H1 (cell line): ENCODE measurements around the gene CDCA4. TPM values are rescaled to one million over a fixed set of nuclear protein-coding genes. Genes with fewer than 3 reads are reported as not detected.

Experiments used
- CTCF ChIA-PET: fragments of 300-600 bp; sonication (Branson Sonifier 250); formaldehyde crosslinking; loops from one replicate; lab custom pipeline; 2021; ENCODE audit not compliant: partially characterized antibody; lab: Charles Lee
- POLR2A ChIA-PET: fragments of 300-600 bp; sonication (Branson Sonifier 250); formaldehyde crosslinking; loops from one replicate; lab custom pipeline; 2021; ENCODE audit warnings: inconsistent platforms; ENCODE audit not compliant: partially characterized antibody; lab: Charles Lee
- DNase-seq, 2 experiments: peaks; one replicate each; pipeline versions ENCODE4 v3.0.0 to v3.0.0-alpha.2; 2010 to 2022; ENCODE audit warnings: low spot score in 2 of 2, low read depth in 1 of 2, mixed read lengths in 1 of 2
- FAIRE-seq: peaks from 2 replicates; lab custom pipeline; 2011; peaks lifted over from hg19 to GRCh38; lab: Jason Lieb, UNC
- H2AFZ ChIP-seq: 2 replicates; pipeline ENCODE4 v1.8.1; 2012; ENCODE audit warnings: low read length, inconsistent platforms
- H2AK5ac ChIP-seq: 2 replicates; pipeline ENCODE4 v1.6.1; 2013; ENCODE audit warnings: low read depth, low read length
- H2BK120ac ChIP-seq: replicated peaks from 2 replicates; pipeline ENCODE3; 2013; ENCODE audit warnings: low read depth, low read length, inconsistent platforms
- H2BK12ac ChIP-seq: 2 replicates; pipeline ENCODE4 v1.6.1; 2013; ENCODE audit warnings: low read depth, low read length
- H2BK15ac ChIP-seq: 2 replicates; pipeline ENCODE4 v1.6.1; 2013; ENCODE audit warnings: low read length
- H2BK20ac ChIP-seq: 2 replicates; pipeline ENCODE4 v1.6.1; 2013; ENCODE audit warnings: low read length
- H2BK5ac ChIP-seq: 2 replicates; pipeline ENCODE4 v1.6.1; 2013; ENCODE audit warnings: low read depth, low read length
- H3K14ac ChIP-seq: 2 replicates; pipeline ENCODE4 v1.6.1; 2013; ENCODE audit warnings: inconsistent platforms; ENCODE audit not compliant: insufficient read length
- H3K18ac ChIP-seq: 2 replicates; pipeline ENCODE4 v1.6.1; 2013; ENCODE audit warnings: low read length; ENCODE audit errors: extremely low read depth
- H3K23ac ChIP-seq: 2 replicates; pipeline ENCODE4 v1.6.1; 2013; ENCODE audit warnings: inconsistent platforms; ENCODE audit not compliant: insufficient read length
- H3K23me2 ChIP-seq: 2 replicates; pipeline ENCODE4 v1.6.1; 2013; ENCODE audit warnings: low read depth, low read length
- H3K27ac ChIP-seq: 2 replicates; pipeline ENCODE4 v1.6.1; 2011; ENCODE audit warnings: low read depth, low read length, inconsistent platforms
- H3K27me3 ChIP-seq, 4 experiments: replicated peaks in 1 of 4; 1 replicate in 1 of 4; 2 replicates in 3 of 4; pipeline versions ENCODE4 v1.6.1 to v1.8.1; 2011 to 2013; ENCODE audit warnings: low read length in 3 of 4, mild to moderate bottlenecking in 3 of 4, inconsistent platforms in 2 of 4, mixed read lengths in 2 of 4, moderate library complexity in 1 of 4; ENCODE audit not compliant: control insufficient read depth in 3 of 4, insufficient read depth in 3 of 4; ENCODE audit errors: extremely low read depth in 1 of 4
- H3K36me3 ChIP-seq, 4 experiments: 2 replicates each; pipeline versions ENCODE4 v1.6.1 to v1.8.1; 2011 to 2013; ENCODE audit warnings: mild to moderate bottlenecking in 4 of 4, low read length in 3 of 4, moderate library complexity in 2 of 4, control low read depth in 1 of 4, inconsistent platforms in 1 of 4; ENCODE audit not compliant: insufficient read depth in 4 of 4, control insufficient read depth in 2 of 4
- H3K4ac ChIP-seq: replicated peaks from 2 replicates; pipeline ENCODE3; 2013; ENCODE audit warnings: low read length, low read depth, mixed read lengths, inconsistent platforms; ENCODE audit not compliant: insufficient read length
- H3K4me1 ChIP-seq, 4 experiments: replicated peaks in 1 of 4; 1 replicate in 1 of 4; 2 replicates in 3 of 4; pipeline versions ENCODE4 v1.6.1 to v1.8.1; 2011 to 2013; ENCODE audit warnings: low read length in 3 of 4, inconsistent platforms in 2 of 4, mixed read lengths in 1 of 4; ENCODE audit not compliant: insufficient read depth in 4 of 4, control insufficient read depth in 3 of 4
- H3K4me2 ChIP-seq, 2 experiments: 2 replicates each; pipeline versions ENCODE4 v1.6.1 to v1.8.1; 2011 to 2013; ENCODE audit warnings: low read depth in 2 of 2, low read length in 2 of 2, control low read depth in 1 of 2, inconsistent platforms in 1 of 2, mild to moderate bottlenecking in 1 of 2; ENCODE audit not compliant: insufficient read depth in 1 of 2
- H3K4me3 ChIP-seq, 4 experiments: fragments of 200-600, 300-600 bp in 1 of 4; sonication (generic), shearing (Covaris generic), sonication (Bioruptor Twin) in 1 of 4; 2 replicates each; pipeline versions ENCODE4 v1.5.1 to v1.8.1; 2011 to 2016; ENCODE audit warnings: low read length in 4 of 4, low read depth in 3 of 4, control low read depth in 2 of 4, inconsistent platforms in 2 of 4, mild to moderate bottlenecking in 2 of 4, mixed read lengths in 1 of 4, moderate library complexity in 1 of 4; ENCODE audit not compliant: insufficient read depth in 2 of 4; ENCODE audit errors: extremely low read depth in 1 of 4
- H3K56ac ChIP-seq: replicated peaks from 2 replicates; pipeline ENCODE3; 2013; ENCODE audit warnings: low read depth, mild to moderate bottlenecking, mixed read lengths, low read length, inconsistent platforms; ENCODE audit not compliant: insufficient read length
- H3K79me1 ChIP-seq: 2 replicates; pipeline ENCODE4 v1.6.1; 2013; ENCODE audit warnings: low read depth, low read length, control low read depth
- H3K79me2 ChIP-seq, 2 experiments: 2 replicates each; pipeline versions ENCODE4 v1.6.1 to v1.8.1; 2012 to 2013; ENCODE audit warnings: low read length in 2 of 2, mild to moderate bottlenecking in 2 of 2, inconsistent platforms in 1 of 2; ENCODE audit not compliant: insufficient read depth in 2 of 2, control insufficient read depth in 1 of 2
- H3K9ac ChIP-seq, 4 experiments: replicated peaks in 1 of 4; 1 replicate in 1 of 4; 2 replicates in 3 of 4; pipeline versions ENCODE4 v1.6.1 to v1.8.1; 2011 to 2013; ENCODE audit warnings: low read depth in 3 of 4, low read length in 3 of 4, control low read depth in 2 of 4, mild to moderate bottlenecking in 2 of 4, moderate library complexity in 2 of 4, inconsistent platforms in 1 of 4; ENCODE audit errors: extremely low read depth in 1 of 4
- H3K9me3 ChIP-seq, 2 experiments: 2 replicates each; pipeline versions ENCODE4 v1.6.1 to v1.8.1; 2012 to 2013; ENCODE audit warnings: mild to moderate bottlenecking in 2 of 2, moderate library complexity in 2 of 2, control low read depth in 1 of 2, inconsistent platforms in 1 of 2, low read depth in 1 of 2, low read length in 1 of 2, mixed read lengths in 1 of 2; ENCODE audit not compliant: insufficient read depth in 2 of 2
- H4K20me1 ChIP-seq, 2 experiments: replicated peaks in 1 of 2; 2 replicates each; pipeline versions ENCODE3 to v1.8.1; 2011 to 2013; ENCODE audit warnings: inconsistent platforms in 2 of 2, low read length in 2 of 2, mild to moderate bottlenecking in 1 of 2; ENCODE audit not compliant: insufficient read depth in 2 of 2, control insufficient read depth in 1 of 2
- H4K5ac ChIP-seq: 2 replicates; pipeline ENCODE4 v1.6.1; 2013; ENCODE audit warnings: low read length, low read depth, mixed read lengths, inconsistent platforms; ENCODE audit not compliant: insufficient read length
- H4K8ac ChIP-seq: 2 replicates; pipeline ENCODE4 v1.8.0; 2013; ENCODE audit warnings: mild to moderate bottlenecking, moderate library complexity, low read length, inconsistent platforms; ENCODE audit not compliant: insufficient read depth; ENCODE audit errors: extremely low read depth
- H4K91ac ChIP-seq: replicated peaks from 2 replicates; pipeline ENCODE3; 2013; ENCODE audit warnings: low read length, mixed read lengths, inconsistent platforms; ENCODE audit not compliant: insufficient read length
- BACH1 ChIP-seq: IDR thresholded peaks from 2 replicates; pipeline ENCODE4 v1.6.1; 2012; ENCODE audit warnings: low read length, improper control_type of control experiment
- CHD1 ChIP-seq: IDR thresholded peaks from 2 replicates; pipeline ENCODE4 v1.6.1; 2012; ENCODE audit warnings: low read depth, low read length, improper control_type of control experiment
- CTBP2 ChIP-seq: IDR thresholded peaks from 2 replicates; pipeline ENCODE4 v1.7.0; 2011; ENCODE audit warnings: borderline replicate concordance, mild to moderate bottlenecking, moderate library complexity, mixed read lengths, low read length; ENCODE audit not compliant: insufficient read depth, insufficient read length
- HDAC2 ChIP-seq, 2 experiments: fragments of 300-600 bp in 1 of 2; sonication (generic) in 1 of 2; IDR thresholded peaks; 2 replicates each; pipeline ENCODE4 v1.6.1; 2011 to 2012; ENCODE audit warnings: low read depth in 2 of 2, low read length in 2 of 2, mild to moderate bottlenecking in 2 of 2, moderate library complexity in 2 of 2, borderline replicate concordance in 1 of 2, inconsistent platforms in 1 of 2
- JUN ChIP-seq: IDR thresholded peaks from 2 replicates; pipeline ENCODE4 v1.6.1; 2011; ENCODE audit warnings: low read depth, mild to moderate bottlenecking, improper control_type of control experiment, low read length
- JUND ChIP-seq: IDR thresholded peaks from 2 replicates; pipeline ENCODE4 v1.6.1; 2011; ENCODE audit warnings: mild to moderate bottlenecking, improper control_type of control experiment, low read length
- PHF8 ChIP-seq: fragments of 200-600 bp; sonication (generic); conservative IDR thresholded peaks from 2 replicates; pipeline ENCODE4 v1.7.1; 2012; ENCODE audit warnings: low read depth, mild to moderate bottlenecking, inconsistent platforms, low read length, moderate library complexity
- RNF2 ChIP-seq: fragments of 200-900, 300-1000 bp; sonication (generic); IDR thresholded peaks from 2 replicates; pipeline ENCODE4 v1.7.1; 2016; ENCODE audit warnings: borderline replicate concordance, low read depth, mild to moderate bottlenecking, antibody characterized with exemption, low read length; ENCODE audit not compliant: poor library complexity, severe bottlenecking; ENCODE audit errors: missing control alignments
- SIRT6 ChIP-seq: IDR thresholded peaks from one replicate; pipeline ENCODE4 v1.7.1; 2012; ENCODE audit warnings: low read length, inconsistent platforms
- SP4 ChIP-seq: IDR thresholded peaks from 2 replicates; pipeline ENCODE4 v1.6.1; 2012; ENCODE audit warnings: low read length, inconsistent platforms
- SUZ12 ChIP-seq: fragments of 200-600 bp; sonication (generic); IDR thresholded peaks from 2 replicates; pipeline ENCODE4 v1.6.1; 2012; ENCODE audit warnings: mild to moderate bottlenecking, inconsistent platforms, low read length, moderate library complexity, mixed read lengths
- TEAD4 ChIP-seq: IDR thresholded peaks from 2 replicates; pipeline ENCODE4 v1.6.1; 2012; ENCODE audit warnings: low read depth, low read length, inconsistent platforms, mixed read lengths
- WGBS, 2 experiments: shearing (Covaris generic) in 1 of 2; methylation state at CpG; one replicate each; pipeline versions ENCODE4 v1.1.6 to v1.1.7; 2013 to 2015; ENCODE audit warnings: low lambda C conversion rate in 2 of 2, mixed read lengths in 2 of 2, inconsistent platforms in 1 of 2, low coverage in 1 of 2, missing lambda C conversion rate in 1 of 2; ENCODE audit not compliant: insufficient replicate concordance in 2 of 2, insufficient coverage in 1 of 2, insufficient read length in 1 of 2; ENCODE audit errors: extremely low coverage in 1 of 2, missing lambda C conversion rate in 1 of 2; 5-methylcytosine and 5-hydroxymethylcytosine counted together
- polyA plus RNA-seq, 7 experiments: library from polyadenylated mRNA; depleted of rRNA in 3 of 7; stranded (reverse) in 5 of 7; unstranded in 2 of 7; fragments of >200 nt in 5 of 7; fragments of 200-250 nt in 2 of 7; gene quantifications; 1 replicate in 5 of 7; 2 replicates in 1 of 7; 4 replicates in 1 of 7; pipeline versions ENCODE4 v1.2.1 to v1.2.3, GENCODE V29; 2011 to 2013; ENCODE audit warnings: missing spikeins in 2 of 7, mixed read lengths in 2 of 7
- total RNA-seq: library from RNA; stranded (reverse); fragmentation: NEBNext Ultra II Directional; extraction: Animal tissue kit (Norgen Biotek cat#: 25700); gene quantifications from 2 replicates; pipeline ENCODE4 v1.2.1, GENCODE V29; 2021
- TF ChIP-seq, protein P1 (sequence below): IDR thresholded peaks from 2 replicates; pipeline ENCODE4 v1.6.1; 2011; ENCODE audit warnings: low read length, improper control_type of control experiment

Gene CDCA4
- total and polyA plus RNA-seq, 2 of the 8 experiments (the other 6 are each of a cell fraction or from before 2014, with no cell fraction given), result 49.9 to 62.4 TPM

DNA sequence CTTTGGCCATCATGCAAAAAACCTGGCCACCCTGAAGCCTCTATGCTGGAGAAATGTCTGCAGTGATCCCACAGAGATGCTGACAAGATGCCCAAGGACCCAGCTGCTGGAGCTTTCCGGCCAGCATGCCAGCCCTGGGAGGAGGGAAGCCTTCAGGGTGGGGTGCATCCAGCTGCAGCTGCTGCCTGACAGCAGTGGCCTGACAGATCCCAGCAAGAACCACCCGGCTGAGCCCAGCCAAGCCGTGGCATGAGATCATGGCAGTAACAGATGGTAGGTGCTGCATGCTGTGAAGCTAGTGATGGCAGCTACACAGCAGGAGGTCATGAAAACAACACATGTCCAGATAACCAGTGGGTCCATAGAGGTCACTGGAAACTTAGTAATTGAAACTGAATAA, 21.5 kb downstream of the CDCA4 start:
- CTCF ChIA-PET, result interaction anchor here (0.6 to 2.0 kb wide), 8 partner anchors 9 to 90 kb away, joined by 3 to 10 read pairs (median 4); no protein-coding TSS in a partner anchor
- TF ChIP-seq JUND (no peak), TEAD4 (no peak), JUN (no peak), SUZ12 (no peak), HDAC2 (IDR thresholded peaks at IDR 0.05; ENCODE audit: borderline replicate concordance in 1 of 2, low read depth in 2 of 2, low read length in 2 of 2) (no peak), SP4 (no peak), BACH1 (no peak), SIRT6 (no peak), PHF8 (no peak), CHD1 (no peak), CTBP2 (no peak), RNF2 (no peak)
- TF ChIP-seq, protein P1, sequence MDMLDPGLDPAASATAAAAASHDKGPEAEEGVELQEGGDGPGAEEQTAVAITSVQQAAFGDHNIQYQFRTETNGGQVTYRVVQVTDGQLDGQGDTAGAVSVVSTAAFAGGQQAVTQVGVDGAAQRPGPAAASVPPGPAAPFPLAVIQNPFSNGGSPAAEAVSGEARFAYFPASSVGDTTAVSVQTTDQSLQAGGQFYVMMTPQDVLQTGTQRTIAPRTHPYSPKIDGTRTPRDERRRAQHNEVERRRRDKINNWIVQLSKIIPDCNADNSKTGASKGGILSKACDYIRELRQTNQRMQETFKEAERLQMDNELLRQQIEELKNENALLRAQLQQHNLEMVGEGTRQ, result no peak

More for the DNA sequence above, 21.5 kb downstream of the CDCA4 start:
- Histone ChIP-seq H2BK120ac (no peak overlapping the region), H3K23me2 (no peaks in the 10 kb centered on the region), H3K9ac (no peak overlapping the region), H4K5ac (no peak overlapping the region), H3K9me3 (no peaks in the 10 kb centered on the region), H4K91ac (no peak overlapping the region), H2BK15ac (no peak overlapping the region), H3K27ac (no peak overlapping the region), H2AK5ac (no peak overlapping the region), H2BK20ac (no peak overlapping the region), H2BK12ac (no peak overlapping the region), H3K56ac (no peak overlapping the region), H4K8ac (no peak overlapping the region), H3K79me1 (no peaks in the 10 kb centered on the region), H3K36me3 (no peaks in the 10 kb centered on the region), H2BK5ac (no peak overlapping the region), H3K14ac (no peak overlapping the region), H3K27me3 (no peaks in the 10 kb centered on the region), H3K79me2 (no peaks in the 10 kb centered on the region), H3K4ac (no peak overlapping the region), H3K4me3 (no peak overlapping the region), H3K18ac (no peak overlapping the region), H3K23ac (no peak overlapping the region), H3K4me1 (0 out of 7 replicates have a peak, but pooled peaks cover 0 to 2% (median 0%) of the 10 kb centered on the region in 4 experiments), H4K20me1 (no peaks in the 10 kb centered on the region), H2AFZ (no peak overlapping the region), H3K4me2 (no peak overlapping the region)
- POLR2A ChIA-PET, result interaction anchor here (1.0 to 2.2 kb wide), 3 partner anchors 9 to 42 kb away, joined by 3 to 10 read pairs (median 5); no protein-coding TSS in a partner anchor
- DNase-seq, result no peak
- no peak for FAIRE-seq
- WGBS, 2 experiments, result 85% methylated on average over 3 of the region's 3 CpGs; no CpG with 5 or more reads in 1 of the 2 experiments
